H9 (cell line): ENCODE measurements around the gene SLC9A9. TPM values are rescaled to one million over a fixed set of nuclear protein-coding genes. Genes with fewer than 3 reads are reported as not detected.

Experiments
- DNase-seq: peaks from one replicate; pipeline ENCODE4 v3.0.0-alpha.2; 2017
- H2AFZ ChIP-seq: one replicate; pipeline ENCODE4 v1.6.1; 2013; ENCODE audit warnings: mild to moderate bottlenecking, low read length, control low read depth, moderate library complexity
- H2AK5ac ChIP-seq: 2 replicates; pipeline ENCODE4 v1.6.1; 2013; ENCODE audit warnings: low read length, control low read depth, mixed read lengths; ENCODE audit not compliant: insufficient read length
- H2BK120ac ChIP-seq: one replicate; pipeline ENCODE4 v1.6.1; 2013; ENCODE audit warnings: low read depth, mild to moderate bottlenecking, low read length, control low read depth, inconsistent platforms; ENCODE audit not compliant: poor library complexity, severe bottlenecking
- H2BK12ac ChIP-seq: 2 replicates; pipeline ENCODE4 v1.6.1; 2013; ENCODE audit warnings: low read length, control low read depth, mixed read lengths, low read depth; ENCODE audit not compliant: insufficient read length
- H2BK15ac ChIP-seq: 2 replicates; pipeline ENCODE4 v1.6.1; 2013; ENCODE audit warnings: low read depth, low read length, control low read depth
- H2BK20ac ChIP-seq: one replicate; pipeline ENCODE4 v1.6.1; 2013; ENCODE audit warnings: low read depth, mild to moderate bottlenecking, low read length, control low read depth, inconsistent platforms; ENCODE audit not compliant: poor library complexity, severe bottlenecking
- H2BK5ac ChIP-seq: 2 replicates; pipeline ENCODE4 v1.6.1; 2013; ENCODE audit warnings: low read length, control low read depth, mixed read lengths; ENCODE audit not compliant: insufficient read length
- H3K14ac ChIP-seq: 2 replicates; pipeline ENCODE4 v1.6.1; 2013; ENCODE audit warnings: low read length, control low read depth; ENCODE audit not compliant: insufficient read depth
- H3K18ac ChIP-seq: 2 replicates; pipeline ENCODE4 v1.6.1; 2013; ENCODE audit warnings: low read depth, mild to moderate bottlenecking, mixed read lengths, low read length, control low read depth; ENCODE audit not compliant: insufficient read length
- H3K23ac ChIP-seq: 2 replicates; pipeline ENCODE4 v1.6.1; 2013; ENCODE audit warnings: low read length, control low read depth, mixed read lengths, low read depth; ENCODE audit not compliant: insufficient read length
- H3K23me2 ChIP-seq: 2 replicates; pipeline ENCODE4 v1.6.1; 2013; ENCODE audit warnings: low read depth, mild to moderate bottlenecking, mixed read lengths, low read length, control low read depth; ENCODE audit not compliant: insufficient read length, poor library complexity, severe bottlenecking
- H3K27ac ChIP-seq: 2 replicates; pipeline ENCODE4 v1.5.1; 2013; ENCODE audit warnings: low read length, control low read depth, mixed read lengths, low read depth; ENCODE audit not compliant: insufficient read length
- H3K27me3 ChIP-seq: 2 replicates; pipeline ENCODE4 v1.6.1; 2013; ENCODE audit warnings: low read length, control low read depth, inconsistent platforms; ENCODE audit not compliant: insufficient read depth
- H3K4ac ChIP-seq: 2 replicates; pipeline ENCODE4 v1.6.1; 2013; ENCODE audit warnings: low read depth, mild to moderate bottlenecking, control low read depth, inconsistent platforms, low read length, moderate library complexity
- H3K4me1 ChIP-seq: 2 replicates; pipeline ENCODE4 v1.6.1; 2013; ENCODE audit warnings: low read length, control low read depth, inconsistent platforms; ENCODE audit not compliant: insufficient read depth
- H3K4me2 ChIP-seq: 2 replicates; pipeline ENCODE4 v1.6.1; 2013; ENCODE audit warnings: low read length, control low read depth, mixed read lengths; ENCODE audit not compliant: insufficient read length, insufficient read depth
- H3K56ac ChIP-seq: 2 replicates; pipeline ENCODE4 v1.6.1; 2013; ENCODE audit warnings: low read depth, mild to moderate bottlenecking, mixed read lengths, low read length, control low read depth; ENCODE audit not compliant: insufficient read length
- H3K79me1 ChIP-seq: 2 replicates; pipeline ENCODE4 v1.6.1; 2013; ENCODE audit warnings: low read depth, mild to moderate bottlenecking, moderate library complexity, low read length, control low read depth, inconsistent platforms; ENCODE audit not compliant: insufficient read depth, poor library complexity, severe bottlenecking
- H3K79me2 ChIP-seq: 2 replicates; pipeline ENCODE4 v1.6.1; 2013; ENCODE audit warnings: low read length, control low read depth, inconsistent platforms; ENCODE audit not compliant: insufficient read depth
- H3K9ac ChIP-seq: 2 replicates; pipeline ENCODE4 v1.6.1; 2013; ENCODE audit warnings: low read length, control low read depth, mixed read lengths; ENCODE audit not compliant: insufficient read length; ENCODE audit errors: extremely low read depth
- H3K9me3 ChIP-seq: one replicate; pipeline ENCODE4 v1.6.1; 2013; ENCODE audit warnings: low read depth, low read length, inconsistent platforms; ENCODE audit not compliant: control insufficient read depth
- H3T11ph ChIP-seq: one replicate; pipeline ENCODE4 v1.6.1; 2013; ENCODE audit warnings: mild to moderate bottlenecking, low read length, control low read depth, inconsistent platforms
- H4K20me1 ChIP-seq: one replicate; pipeline ENCODE4 v1.6.1; 2013; ENCODE audit not compliant: control insufficient read depth, insufficient read length, insufficient read depth
- H4K5ac ChIP-seq: 2 replicates; pipeline ENCODE4 v1.6.1; 2013; ENCODE audit warnings: low read depth, mild to moderate bottlenecking, mixed read lengths, low read length, control low read depth; ENCODE audit not compliant: insufficient read length
- H4K8ac ChIP-seq: replicated peaks from 2 replicates; pipeline ENCODE4 v1.6.1; 2013; ENCODE audit warnings: low read length, control low read depth, mixed read lengths, low read depth; ENCODE audit not compliant: insufficient read length
- H4K91ac ChIP-seq: 2 replicates; pipeline ENCODE4 v1.6.1; 2013; ENCODE audit warnings: low read depth, mild to moderate bottlenecking, moderate library complexity, mixed read lengths, low read length, control low read depth; ENCODE audit not compliant: insufficient read length
- H3K27ac Mint-ChIP-seq, 3 experiments: 2 replicates in 2 of 3; 3 replicates in 1 of 3; pipeline ENCODE4 v1.8.0; 2020 to 2021; ENCODE audit warnings: mixed read lengths in 3 of 3, mild to moderate bottlenecking in 1 of 3, moderate library complexity in 1 of 3
- H3K27me3 Mint-ChIP-seq: 2 replicates; pipeline ENCODE4 v1.8.0; 2021; ENCODE audit warnings: low read depth, mild to moderate bottlenecking, moderate library complexity, mixed read lengths
- H3K36me3 Mint-ChIP-seq, 3 experiments: 2 replicates in 2 of 3; 3 replicates in 1 of 3; pipeline ENCODE4 v1.8.0; 2020 to 2021; ENCODE audit warnings: low read depth in 3 of 3, mixed read lengths in 3 of 3; ENCODE audit not compliant: insufficient read depth in 1 of 3
- H3K4me1 Mint-ChIP-seq, 2 experiments: 2 replicates each; pipeline ENCODE4 v1.8.0; 2020; ENCODE audit warnings: mixed read lengths in 2 of 2
- H3K4me3 Mint-ChIP-seq, 2 experiments: 2 replicates in 1 of 2; 3 replicates in 1 of 2; pipeline ENCODE4 v1.8.0; 2020 to 2021; ENCODE audit warnings: mild to moderate bottlenecking in 2 of 2, mixed read lengths in 2 of 2, moderate library complexity in 1 of 2
- H3K9me3 Mint-ChIP-seq, 2 experiments: 2 replicates in 1 of 2; 3 replicates in 1 of 2; pipeline ENCODE4 v1.8.0; 2020; ENCODE audit warnings: mild to moderate bottlenecking in 2 of 2, mixed read lengths in 2 of 2, moderate library complexity in 1 of 2
- CTCF ChIP-seq: fragments of 200-600 bp; sonication (generic); conservative IDR thresholded peaks from 3 replicates; pipeline ENCODE4 v1.8.0; 2021; ENCODE audit warnings: antibody characterized with exemption, mild to moderate bottlenecking
- WGBS: extraction: QIAGEN DNeasy Blood & Tissue Kit; methylation state at CpG from one replicate; pipeline ENCODE4 v1.1.7; 2013; ENCODE audit warnings: missing lambda C conversion rate, low lambda C conversion rate, mixed read lengths; ENCODE audit not compliant: insufficient read length; ENCODE audit errors: extremely low coverage; 5-methylcytosine and 5-hydroxymethylcytosine counted together
- total RNA-seq: library from RNA; stranded (reverse); gene quantifications from 2 replicates; pipeline ENCODE4 v1.2.1, GENCODE V29; 2021

SLC9A9 gene
- total RNA-seq, 1 experiment from 2014 or later: 0.35 TPM

- Histone ChIP-seq H3K4me2 (no peak overlapping the region), H3K9me3 (no peaks in the 10 kb centered on the region), H3K18ac (no peak overlapping the region), H4K20me1 (no peaks in the 10 kb centered on the region), H3K27ac (no peak overlapping the region), H3K4me1 (no peaks in the 10 kb centered on the region), H3K79me1 (no peaks in the 10 kb centered on the region), H2BK12ac (no peak overlapping the region), H2BK20ac (no peak overlapping the region), H2BK15ac (no peak overlapping the region), H4K91ac (no peak overlapping the region), H3K27me3 (no peaks in the 10 kb centered on the region), H2AFZ (no peak overlapping the region), H2BK120ac (no peak overlapping the region), H2AK5ac (no peak overlapping the region), H3K23ac (no peak overlapping the region), H3K14ac (no peak overlapping the region), H3K79me2 (no peaks in the 10 kb centered on the region), H3K4ac (no peak overlapping the region), H3K9ac (no peak overlapping the region), H3K23me2 (no peaks in the 10 kb centered on the region), H4K8ac (no peak overlapping the region), H2BK5ac (no peak overlapping the region), H3T11ph (no peak overlapping the region), H3K56ac (no peak overlapping the region), H4K5ac (no peak overlapping the region)
- no peaks in the 10 kb centered on the region for H3K36me3 Mint-ChIP-seq
- no peak for DNase-seq
- H3K4me3 Mint-ChIP-seq: no peak overlapping the region
- no CpG with 5 or more reads among the region's 1 CpG for WGBS
- no peaks in the 10 kb centered on the region; a peak in 1 of 5 replicates for H3K9me3 Mint-ChIP-seq
- H3K27ac Mint-ChIP-seq: no peak overlapping the region
- no peak for TF ChIP-seq CTCF
- H3K27me3 Mint-ChIP-seq: no peaks in the 10 kb centered on the region
- H3K4me1 Mint-ChIP-seq: peaks cover 16 to 20% of the 10 kb centered on the region in 2 experiments
Measured at GRCh38 chr3:143837076-143837475, 11.2 kb downstream of the SLC9A9 start.
